GM06990 (cell line): ENCODE measurements around the gene AKNA.

Experiments used
- DNase-seq: peaks from one replicate; pipeline ENCODE4 v3.0.0-alpha.2; 2011; ENCODE audit not compliant: insufficient read length; ENCODE audit errors: extremely low read depth
- H3K27me3 ChIP-seq: replicated peaks from 2 replicates; pipeline ENCODE4 v1.6.0; 2011; ENCODE audit warnings: low read length; ENCODE audit not compliant: control insufficient read depth, insufficient read depth
- H3K36me3 ChIP-seq: 2 replicates; pipeline ENCODE4 v1.5.1; 2011; ENCODE audit warnings: low read length; ENCODE audit not compliant: control insufficient read depth, insufficient read depth
- H3K4me3 ChIP-seq: replicated peaks from 2 replicates; pipeline ENCODE4 v1.5.1; 2011; ENCODE audit warnings: low read depth, mild to moderate bottlenecking, control low read depth, low read length
- TF ChIP-seq, protein P1 (sequence below): IDR thresholded peaks from 2 replicates; pipeline ENCODE4 v1.5.1; 2011; ENCODE audit warnings: low read length, control low read depth, mild to moderate bottlenecking, inconsistent platforms; ENCODE audit not compliant: insufficient read depth, poor library complexity, severe bottlenecking

Gene AKNA

DNA sequence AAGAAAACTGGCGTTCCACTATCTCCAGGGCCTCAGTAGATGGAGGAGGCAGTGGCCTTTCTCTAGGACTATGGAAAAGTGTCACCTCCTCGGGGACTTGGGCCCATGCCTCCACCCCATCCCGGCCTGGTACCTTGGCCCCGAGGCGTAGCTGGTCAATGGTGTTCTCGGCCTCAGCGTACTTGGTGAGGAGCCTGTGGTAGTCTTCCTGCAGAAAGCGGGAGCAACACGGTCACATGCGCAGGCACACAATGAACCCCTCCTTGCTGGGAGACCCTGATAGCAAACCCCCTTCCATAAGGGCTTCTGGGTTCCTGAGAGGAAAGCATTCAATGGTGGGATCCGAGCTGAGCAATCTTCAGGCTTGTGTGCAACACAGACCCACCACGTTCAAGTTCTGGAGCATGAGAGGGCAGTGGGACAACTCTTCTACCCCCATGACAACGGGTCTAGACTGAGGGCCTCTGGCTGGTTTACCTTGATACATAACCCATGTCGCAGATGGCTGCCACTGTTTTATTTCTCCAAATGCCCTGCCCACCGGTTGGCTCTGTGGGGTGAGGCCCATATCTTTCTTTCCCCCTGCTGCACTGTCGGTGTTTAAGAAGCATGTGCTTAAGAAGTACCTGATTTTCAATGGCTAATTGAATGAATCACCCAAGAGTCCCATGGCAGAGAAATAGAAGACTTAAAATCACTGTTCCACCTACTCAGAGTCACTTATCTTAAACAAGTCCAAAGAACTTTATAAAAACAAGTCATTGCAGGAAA, 13.6 kb downstream of the AKNA start:
- TF ChIP-seq, protein P1, sequence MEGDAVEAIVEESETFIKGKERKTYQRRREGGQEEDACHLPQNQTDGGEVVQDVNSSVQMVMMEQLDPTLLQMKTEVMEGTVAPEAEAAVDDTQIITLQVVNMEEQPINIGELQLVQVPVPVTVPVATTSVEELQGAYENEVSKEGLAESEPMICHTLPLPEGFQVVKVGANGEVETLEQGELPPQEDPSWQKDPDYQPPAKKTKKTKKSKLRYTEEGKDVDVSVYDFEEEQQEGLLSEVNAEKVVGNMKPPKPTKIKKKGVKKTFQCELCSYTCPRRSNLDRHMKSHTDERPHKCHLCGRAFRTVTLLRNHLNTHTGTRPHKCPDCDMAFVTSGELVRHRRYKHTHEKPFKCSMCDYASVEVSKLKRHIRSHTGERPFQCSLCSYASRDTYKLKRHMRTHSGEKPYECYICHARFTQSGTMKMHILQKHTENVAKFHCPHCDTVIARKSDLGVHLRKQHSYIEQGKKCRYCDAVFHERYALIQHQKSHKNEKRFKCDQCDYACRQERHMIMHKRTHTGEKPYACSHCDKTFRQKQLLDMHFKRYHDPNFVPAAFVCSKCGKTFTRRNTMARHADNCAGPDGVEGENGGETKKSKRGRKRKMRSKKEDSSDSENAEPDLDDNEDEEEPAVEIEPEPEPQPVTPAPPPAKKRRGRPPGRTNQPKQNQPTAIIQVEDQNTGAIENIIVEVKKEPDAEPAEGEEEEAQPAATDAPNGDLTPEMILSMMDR: no peak
- H3K27me3 ChIP-seq: no peaks in the 10 kb centered on the region
- H3K36me3 ChIP-seq: peaks cover 55% of the 10 kb centered on the region
- no peak for DNase-seq
- H3K4me3 ChIP-seq: no peak overlapping the region

DNA sequence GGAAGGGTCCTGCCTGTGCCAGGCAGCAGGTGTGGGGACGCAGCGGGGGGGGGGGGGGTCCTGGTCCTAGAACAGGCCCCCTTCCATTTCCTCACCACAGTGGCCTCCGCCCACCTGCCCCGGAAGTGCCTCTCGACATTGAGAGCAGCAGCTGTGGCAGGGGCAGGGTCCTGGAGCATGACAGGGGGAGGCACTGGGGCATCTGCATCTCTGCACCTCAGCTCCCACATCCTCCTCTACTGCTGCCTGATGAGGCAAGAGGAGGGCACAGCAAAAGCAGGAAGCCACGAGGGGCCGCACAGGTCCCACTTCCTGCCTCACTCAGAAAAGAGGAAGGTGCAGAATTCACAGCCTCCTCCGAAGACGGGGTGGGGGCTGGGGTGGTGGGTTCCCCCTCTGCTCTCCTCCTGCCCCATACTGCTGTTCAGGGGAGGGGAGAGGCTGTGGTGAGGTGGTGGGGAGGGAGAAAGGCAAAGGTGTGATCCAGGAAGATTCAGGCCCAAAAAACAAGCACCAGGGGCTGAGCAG, 14.8 kb downstream of the AKNA start:
- DNase-seq: peak; percentile 88
- no peaks in the 10 kb centered on the region for H3K27me3 ChIP-seq
- H3K4me3 ChIP-seq: no peak overlapping the region; the same call in 1 of the 2 replicates
- H3K36me3 ChIP-seq: peaks cover 53% of the 10 kb centered on the region
- TF ChIP-seq, protein P1: no peak

DNA sequence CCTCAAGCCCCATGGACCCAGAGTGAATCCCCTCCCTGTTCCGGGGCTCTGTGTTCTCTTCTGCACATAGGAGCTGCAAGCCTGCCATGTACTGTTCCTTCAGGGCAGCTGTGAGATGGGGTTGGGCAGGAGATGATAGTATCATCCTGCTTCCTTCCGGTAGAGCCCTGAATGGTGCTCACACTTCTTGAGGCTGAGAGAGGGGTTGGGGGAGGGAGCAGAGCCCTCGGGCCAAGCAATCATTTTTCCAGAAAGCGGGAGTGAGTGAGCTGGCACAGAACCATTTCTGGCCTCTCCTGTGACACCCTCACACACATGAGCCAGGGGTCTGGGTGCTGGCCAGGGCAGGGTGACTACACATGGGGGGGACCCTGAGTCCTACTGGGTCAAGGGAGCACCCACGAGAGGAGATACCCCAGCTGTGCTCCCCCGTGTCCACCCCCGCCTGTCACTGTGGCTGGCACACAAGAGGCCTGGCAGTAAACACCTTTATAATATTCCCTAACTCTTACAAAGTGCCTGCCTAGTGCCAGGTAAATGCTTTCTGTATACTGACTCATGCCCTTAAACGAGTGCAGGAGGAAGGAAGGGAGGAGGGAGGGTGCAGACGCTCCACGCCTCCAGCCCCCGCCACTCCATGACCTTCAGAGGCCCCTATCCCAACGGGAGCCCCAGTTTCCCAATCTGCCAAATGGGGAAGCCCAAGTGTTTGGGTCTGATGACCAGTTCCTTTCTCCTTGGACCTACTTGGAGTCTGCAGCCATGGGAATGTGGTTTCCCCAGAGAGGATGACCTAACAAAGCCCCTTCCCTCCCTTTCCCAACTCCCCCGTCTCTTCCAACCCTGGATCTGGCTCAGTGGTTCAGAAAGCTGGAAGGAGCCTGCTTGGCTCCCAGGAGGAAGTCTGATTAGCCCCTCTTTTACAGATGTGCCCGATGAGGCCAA, 15.5 kb downstream of the AKNA start:
- TF ChIP-seq, protein P1: no peak
- Histone ChIP-seq H3K36me3 (peaks cover 55% of the 10 kb centered on the region), H3K4me3 (peak overlapping the region; percentile 26; the same call in 1 of the 2 replicates), H3K27me3 (no peaks in the 10 kb centered on the region)
- DNase-seq: peak; percentile 56

DNA sequence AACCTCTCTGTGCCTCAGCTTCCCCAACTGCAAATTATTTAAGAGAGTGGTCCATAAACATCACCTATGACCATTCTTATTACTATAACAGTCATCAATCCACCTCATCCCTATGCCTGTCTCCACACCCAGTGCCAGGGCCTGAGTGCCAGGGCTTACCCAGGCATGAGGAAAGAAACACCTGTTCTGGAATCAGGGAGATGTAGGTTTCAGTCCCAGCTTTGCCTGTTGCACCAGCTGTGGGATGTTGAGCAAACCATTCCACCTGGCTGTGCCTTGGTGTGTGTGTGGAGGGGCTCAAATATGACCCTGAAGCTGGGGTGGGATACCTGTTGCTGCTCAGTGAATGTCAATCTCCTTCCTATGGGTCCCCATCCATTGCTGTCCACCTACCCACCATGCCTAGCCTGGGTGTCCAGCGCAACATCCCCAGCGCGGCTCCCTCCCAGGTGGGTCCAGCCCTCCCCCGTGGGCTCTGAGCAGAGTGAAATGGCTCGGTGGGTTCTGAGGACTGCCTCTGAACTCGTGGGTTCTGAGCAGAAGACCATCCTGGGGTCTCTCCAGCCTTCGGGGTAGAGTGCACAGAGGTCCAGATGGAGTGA, 16.3 kb downstream of the AKNA start:
- Histone ChIP-seq H3K4me3 (no peak overlapping the region; the same call in 1 of the 2 replicates), H3K36me3 (peaks cover 49% of the 10 kb centered on the region), H3K27me3 (no peaks in the 10 kb centered on the region)
- TF ChIP-seq, protein P1: no peak
- no peak for DNase-seq

DNA sequence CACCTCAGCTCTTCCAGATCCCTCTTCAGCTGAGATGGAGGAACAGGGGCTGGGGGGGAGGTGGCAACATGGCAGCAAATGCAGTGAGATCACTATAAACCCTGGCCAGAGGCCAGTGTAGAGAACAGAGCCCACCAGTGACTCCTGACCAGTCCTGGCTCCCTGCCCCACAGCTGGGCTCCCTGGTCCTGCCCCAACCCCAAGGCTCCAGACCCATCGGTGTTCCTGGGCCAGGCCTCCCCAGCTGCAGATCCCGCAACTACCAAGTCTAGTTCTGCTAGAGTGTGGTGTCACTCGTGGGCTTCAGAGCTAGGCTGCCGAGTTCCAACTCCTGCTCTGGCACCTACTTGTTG, 16.8 kb downstream of the AKNA start:
- DNase-seq: no peak
- TF ChIP-seq, protein P1: no peak
- Histone ChIP-seq H3K27me3 (no peaks in the 10 kb centered on the region), H3K36me3 (peaks cover 47% of the 10 kb centered on the region), H3K4me3 (no peak overlapping the region)
